Loucy (cell line): ENCODE data around the gene GLOD4.
"Not testable (repeated sequence)": the region's sequence is repeated elsewhere in the genome, so short reads cannot be mapped to it uniquely, and the experiment has no call there.

ENCODE experiments used
- CTCF ChIP-seq: fragments of 200-600 bp; sonication (generic); conservative IDR thresholded peaks from 2 replicates; pipeline ENCODE4 v1.5.1; 2014; ENCODE audit warnings: mild to moderate bottlenecking, antibody characterized with exemption, low read length
- EZH2phosphoT487 ChIP-seq: fragments of 200-600 bp; IDR thresholded peaks from 2 replicates; pipeline ENCODE4 v1.6.1; 2018; ENCODE audit warnings: antibody characterized with exemption, mild to moderate bottlenecking, moderate library complexity, borderline replicate concordance

GRCh38 chr17:829614-830013 lies 47.5 kb upstream of the GLOD4 start:
- TF ChIP-seq CTCF, EZH2phosphoT487: not testable (repeated sequence)
